Mucosa of descending colon (tissue), 3 donors: ENCODE measurements around the gene SLC17A7. TPM values are rescaled to one million over a fixed set of nuclear protein-coding genes. Genes with fewer than 3 reads are reported as not detected.

ENCODE experiments used
- ATAC-seq: fragments of 200-7000 bp; cut with Tn5 transposase; one replicate; pipeline ENCODE4 v1.9.1; 2020; ENCODE audit warnings: mild to moderate bottlenecking, moderate library complexity
- DNase-seq, 3 donors: peaks; one replicate each; pipeline ENCODE4 v3.0.0-alpha.2; 2020
- H3K36me3 ChIP-seq: fragments of 200-600 bp; one replicate; pipeline ENCODE4 v1.8.0; 2021; ENCODE audit warnings: low read depth, mild to moderate bottlenecking
- H3K4me1 ChIP-seq: fragments of 200-600 bp; one replicate; pipeline ENCODE4 v1.8.0; 2021; ENCODE audit warnings: low read depth, mild to moderate bottlenecking
- H3K4me3 ChIP-seq: fragments of 200-600 bp; one replicate; pipeline ENCODE4 v1.8.0; 2021; ENCODE audit warnings: mild to moderate bottlenecking
- H3K9me3 ChIP-seq: fragments of 200-600 bp; one replicate; pipeline ENCODE4 v1.8.0; 2021; ENCODE audit warnings: mild to moderate bottlenecking
- intact Hi-C, 2 donors: fragments of 100-400 bp; cut with DNase I in 1 of 2; cut with micrococcal nuclease in 1 of 2; formaldehyde crosslinking; loops; one replicate each; pipeline versions ENCODE4 v1.11.0 to v1.11.1; 2022; cut with DNase I, micrococcal nuclease
- total RNA-seq, 3 donors: library from RNA; stranded (reverse); fragmentation: NEBNext Ultra II Directional in 2 of 3; extraction: Animal tissue kit (Norgen Biotek cat#: 25700) in 2 of 3; gene quantifications; one replicate each; pipeline versions ENCODE4 v1.2.1 to v1.2.4, GENCODE V29; 2021 to 2023
- TF ChIP-seq, protein P1 (sequence below): fragments of 200-600 bp; IDR thresholded peaks from one replicate; pipeline ENCODE4 v1.8.0; 2022; ENCODE audit warnings: antibody characterized with exemption, mild to moderate bottlenecking
- donor health status: DM: no; HTN: no; CAD: no; lungs with moderate emphysema.
- donor health status: DM: no; HTN: no; CAD: no.
- donor health status: DM: no; HTN: yes; CAD: no.

Gene SLC17A7
- total RNA-seq, 3 donors from 2014 or later = 0.20 to 1.0 (median 0.51) TPM

DNA sequence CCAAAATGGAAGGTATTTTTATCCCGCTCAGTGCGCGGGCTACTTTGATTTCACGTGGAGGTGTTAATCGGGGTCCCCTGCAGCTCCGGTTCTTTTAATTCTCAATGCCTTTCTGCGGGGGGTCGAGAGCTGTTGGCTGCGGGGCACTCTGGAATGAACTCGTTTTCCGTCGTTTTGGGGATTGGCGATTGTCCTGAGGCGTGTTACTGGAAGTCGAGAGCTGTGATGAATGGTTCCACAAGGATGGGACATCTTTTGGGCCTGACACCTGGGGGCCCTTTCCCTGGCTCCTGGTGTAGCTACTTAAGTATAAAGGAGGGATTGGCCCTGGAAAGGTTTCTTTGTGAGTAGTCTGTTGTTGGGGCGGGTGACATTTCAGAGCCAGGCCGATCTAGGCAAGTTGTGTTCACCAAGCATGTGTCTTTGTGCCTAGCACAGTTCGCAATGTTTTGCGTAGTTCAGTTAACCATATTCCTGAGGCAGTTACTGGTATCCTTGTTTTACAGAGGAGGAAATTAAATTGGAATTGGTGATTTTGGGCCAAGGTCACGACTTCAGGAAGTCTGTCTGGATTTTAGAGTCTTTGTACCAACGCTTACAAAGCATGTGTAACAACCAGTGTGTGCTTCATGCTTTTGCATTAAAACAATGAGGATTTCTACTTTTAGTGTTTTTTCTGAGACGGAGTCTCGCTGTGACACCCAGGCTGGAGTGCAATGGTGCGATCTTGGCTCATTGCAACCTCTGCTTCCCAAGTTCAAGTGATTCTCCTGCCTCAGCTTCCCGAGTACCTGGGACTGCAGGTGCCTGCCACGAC lies 46.9 kb upstream of the SLC17A7 start:
- DNase-seq = no peak
- peaks cover 15% of the 10 kb centered on the region for H3K36me3 ChIP-seq
- no peak for ATAC-seq
- intact Hi-C loops = no loop called here
- TF ChIP-seq, protein P1, sequence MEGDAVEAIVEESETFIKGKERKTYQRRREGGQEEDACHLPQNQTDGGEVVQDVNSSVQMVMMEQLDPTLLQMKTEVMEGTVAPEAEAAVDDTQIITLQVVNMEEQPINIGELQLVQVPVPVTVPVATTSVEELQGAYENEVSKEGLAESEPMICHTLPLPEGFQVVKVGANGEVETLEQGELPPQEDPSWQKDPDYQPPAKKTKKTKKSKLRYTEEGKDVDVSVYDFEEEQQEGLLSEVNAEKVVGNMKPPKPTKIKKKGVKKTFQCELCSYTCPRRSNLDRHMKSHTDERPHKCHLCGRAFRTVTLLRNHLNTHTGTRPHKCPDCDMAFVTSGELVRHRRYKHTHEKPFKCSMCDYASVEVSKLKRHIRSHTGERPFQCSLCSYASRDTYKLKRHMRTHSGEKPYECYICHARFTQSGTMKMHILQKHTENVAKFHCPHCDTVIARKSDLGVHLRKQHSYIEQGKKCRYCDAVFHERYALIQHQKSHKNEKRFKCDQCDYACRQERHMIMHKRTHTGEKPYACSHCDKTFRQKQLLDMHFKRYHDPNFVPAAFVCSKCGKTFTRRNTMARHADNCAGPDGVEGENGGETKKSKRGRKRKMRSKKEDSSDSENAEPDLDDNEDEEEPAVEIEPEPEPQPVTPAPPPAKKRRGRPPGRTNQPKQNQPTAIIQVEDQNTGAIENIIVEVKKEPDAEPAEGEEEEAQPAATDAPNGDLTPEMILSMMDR = no peak
- H3K9me3 ChIP-seq = no peaks in the 10 kb centered on the region
- H3K4me1 ChIP-seq = peaks cover 21% of the 10 kb centered on the region
- peak overlapping the region; percentile 88 for H3K4me3 ChIP-seq

DNA sequence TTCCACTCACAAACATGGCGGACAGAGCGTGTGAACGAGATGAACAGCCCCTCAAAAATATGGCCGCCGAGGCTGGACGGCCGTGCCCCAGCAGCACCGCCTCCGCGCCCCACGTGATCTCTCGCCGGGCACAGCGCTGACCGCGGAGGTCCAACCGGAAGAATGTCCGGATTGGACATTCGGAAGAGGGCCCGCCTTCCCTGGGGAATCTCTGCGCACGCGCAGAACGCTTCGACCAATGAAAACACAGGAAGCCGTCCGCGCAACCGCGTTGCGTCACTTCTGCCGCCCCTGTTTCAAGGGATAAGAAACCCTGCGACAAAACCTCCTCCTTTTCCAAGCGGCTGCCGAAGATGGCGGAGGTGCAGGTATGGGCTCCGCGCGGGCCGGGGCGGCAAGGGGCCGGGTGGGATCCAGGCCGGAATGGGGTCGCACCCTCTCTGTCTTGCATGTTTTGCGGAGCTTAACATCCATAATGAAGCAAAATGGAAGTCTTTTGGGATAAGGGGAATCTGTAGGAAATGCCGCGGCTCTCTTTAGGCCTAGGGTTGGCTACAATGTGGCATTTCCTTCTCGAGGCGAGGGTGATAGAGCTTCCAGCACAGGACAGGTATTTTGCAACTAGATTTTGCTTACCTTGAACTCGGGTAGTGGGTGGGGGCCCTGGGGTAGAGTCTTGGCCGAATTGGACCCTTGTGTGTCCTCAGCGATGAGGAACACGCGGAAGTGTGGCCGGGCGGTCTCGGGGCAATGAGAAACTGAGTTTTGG lies 46.1 kb upstream of the SLC17A7 start, which contains the start of gene RPL13A:
Gene RPL13A, plus strand, starts transcription at position 332 of the 769 bp plus-strand sequence. Its CDS starts 22 bp downstream, at position 354.
- H3K36me3 ChIP-seq = peaks cover 15% of the 10 kb centered on the region
- intact Hi-C loops = no loop called here
- peaks cover 21% of the 10 kb centered on the region for H3K4me1 ChIP-seq
- ATAC-seq = peak; percentile 96
- no peaks in the 10 kb centered on the region for H3K9me3 ChIP-seq
- DNase-seq = peak; percentile 99 to 100 (median 100)
- TF ChIP-seq, protein P1 = peak; percentile 13
- peak within 1 kb of the TSS; percentile 88 for H3K4me3 ChIP-seq

GRCh38 chr19:49486710-49487276 lies 45.5 kb upstream of the SLC17A7 start:
- Histone ChIP-seq H3K36me3 (peaks cover 15% of the 10 kb centered on the region), H3K4me3 (no peak overlapping the region), H3K4me1 (peaks cover 21% of the 10 kb centered on the region), H3K9me3 (no peaks in the 10 kb centered on the region)
- intact Hi-C loops = no loop called here
- ATAC-seq (no peak), DNase-seq (no peak)
- TF ChIP-seq, protein P1 = no peak

DNA sequence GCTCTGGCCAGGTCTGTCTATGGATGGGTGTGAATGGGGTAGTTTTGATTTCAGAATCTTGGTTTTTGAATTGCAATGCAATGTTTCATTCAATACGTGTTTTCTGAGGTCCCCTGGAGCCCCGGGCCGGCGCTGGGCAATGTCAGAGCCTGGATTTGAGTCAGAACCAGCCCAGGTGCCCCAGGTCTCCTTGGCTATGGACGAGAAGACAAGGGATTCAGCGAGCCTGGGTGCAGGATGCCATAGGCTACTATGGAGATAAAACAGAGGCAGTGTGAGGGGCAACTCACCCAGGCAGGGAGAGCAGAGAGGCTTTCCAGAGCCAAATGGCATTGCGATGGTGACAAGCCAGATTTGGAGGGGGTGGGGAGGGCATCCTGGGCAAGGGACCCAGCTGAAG lies 44.9 kb upstream of the SLC17A7 start:
- Histone ChIP-seq H3K4me1 (peaks cover 21% of the 10 kb centered on the region), H3K36me3 (peaks cover 12% of the 10 kb centered on the region), H3K9me3 (no peaks in the 10 kb centered on the region), H3K4me3 (no peak overlapping the region)
- ATAC-seq = no peak
- DNase-seq = no peak
- intact Hi-C loops = no loop called here
- TF ChIP-seq, protein P1 = no peak

- ATAC-seq (no peak), DNase-seq (no peak)
- Histone ChIP-seq H3K4me1 (peaks cover 3% of the 10 kb centered on the region), H3K9me3 (no peaks in the 10 kb centered on the region), H3K4me3 (no peak overlapping the region), H3K36me3 (no peaks in the 10 kb centered on the region)
- intact Hi-C loops = no loop called here
- TF ChIP-seq, protein P1 = no peak
Measured at GRCh38 chr19:49481020-49481683, 39.8 kb upstream of the SLC17A7 start.
